ENCODE data around the gene POLE. TPM values are rescaled to one million over a fixed set of nuclear protein-coding genes. Genes with fewer than 3 reads are reported as not detected.

Gene POLE
- total RNA-seq, 1 donor from 2014 or later: 174 TPM

- peak overlapping the region; percentile 50 for H3K27ac Mint-ChIP-seq (ENCODE audit: unreplicated experiment)
- no peak for TF ChIP-seq CTCF (conservative IDR thresholded peaks at IDR 0.05)
- DNase-seq (ENCODE audit: low read depth, low spot score): no peak
- H3K4me3 Mint-ChIP-seq: no peak overlapping the region
- H3K9me3 Mint-ChIP-seq: no peaks in the 10 kb centered on the region
- no peaks in the 10 kb centered on the region for H3K27me3 Mint-ChIP-seq (ENCODE audit: low read depth)
- no peaks in the 10 kb centered on the region for H3K4me1 Mint-ChIP-seq
- H3K36me3 Mint-ChIP-seq (ENCODE audit: low read depth): peaks cover 42% of the 10 kb centered on the region
Measured at GRCh38 chr12:132675757-132676432, 11.2 kb downstream of the POLE start.

- H3K4me3 Mint-ChIP-seq: no peak overlapping the region
- TF ChIP-seq CTCF (conservative IDR thresholded peaks at IDR 0.05): no peak
- peaks cover 32% of the 10 kb centered on the region for H3K36me3 Mint-ChIP-seq (ENCODE audit: low read depth)
- H3K27ac Mint-ChIP-seq (ENCODE audit: unreplicated experiment): no peak overlapping the region
- no peak for DNase-seq (ENCODE audit: low read depth, low spot score)
- H3K27me3 Mint-ChIP-seq (ENCODE audit: low read depth): no peaks in the 10 kb centered on the region
- no peaks in the 10 kb centered on the region for H3K4me1 Mint-ChIP-seq
- H3K9me3 Mint-ChIP-seq: no peaks in the 10 kb centered on the region
Measured at GRCh38 chr12:132674561-132674960, 12.6 kb downstream of the POLE start.

GRCh38 chr12:132673288-132674179 is 13.6 kb downstream of the POLE start:
- Mint-ChIP-seq H3K36me3 (ENCODE audit: low read depth) (peaks cover 29% of the 10 kb centered on the region), H3K27me3 (ENCODE audit: low read depth) (no peaks in the 10 kb centered on the region), H3K4me1 (no peaks in the 10 kb centered on the region), H3K4me3 (no peak overlapping the region), H3K9me3 (no peaks in the 10 kb centered on the region), H3K27ac (ENCODE audit: unreplicated experiment) (peak overlapping the region; percentile 14)
- TF ChIP-seq CTCF (conservative IDR thresholded peaks at IDR 0.05): no peak
- DNase-seq (ENCODE audit: low read depth, low spot score): no peak

GRCh38 chr12:132672678-132673077 is 14.5 kb downstream of the POLE start:
- Mint-ChIP-seq H3K4me1 (no peaks in the 10 kb centered on the region), H3K27me3 (ENCODE audit: low read depth) (no peaks in the 10 kb centered on the region), H3K9me3 (no peaks in the 10 kb centered on the region), H3K27ac (ENCODE audit: unreplicated experiment) (no peak overlapping the region), H3K4me3 (no peak overlapping the region), H3K36me3 (ENCODE audit: low read depth) (peaks cover 29% of the 10 kb centered on the region)
- no peak for TF ChIP-seq CTCF (conservative IDR thresholded peaks at IDR 0.05)
- no peak for DNase-seq (ENCODE audit: low read depth, low spot score)

- Mint-ChIP-seq H3K36me3 (ENCODE audit: low read depth) (peaks cover 28% of the 10 kb centered on the region), H3K27me3 (ENCODE audit: low read depth) (no peaks in the 10 kb centered on the region), H3K4me3 (no peak overlapping the region), H3K4me1 (no peaks in the 10 kb centered on the region), H3K9me3 (no peaks in the 10 kb centered on the region), H3K27ac (ENCODE audit: unreplicated experiment) (no peak overlapping the region)
- DNase-seq (ENCODE audit: low read depth, low spot score): no peak
- TF ChIP-seq CTCF (conservative IDR thresholded peaks at IDR 0.05): no peak
Measured at GRCh38 chr12:132672116-132672515, 15.0 kb downstream of the POLE start.

Data from neural crest cell (in vitro differentiated cells).